Measurements from ENCODE around the gene EHBP1L1.
"Not testable (repeated sequence)": the region's sequence is repeated elsewhere in the genome, so short reads cannot be mapped to it uniquely, and the experiment has no call there.

Gene EHBP1L1

GRCh38 chr11:65636108-65637031 lies 60.5 kb downstream of the EHBP1L1 start:
- no peak for DNase-seq (ENCODE audit: low spot score)

GRCh38 chr11:65637032-65637557 lies 61.2 kb downstream of the EHBP1L1 start:
- no peak for DNase-seq (ENCODE audit: low spot score)

GRCh38 chr11:65637794-65638419 lies 62.1 kb downstream of the EHBP1L1 start, which contains the start of gene SIPA1:
Gene SIPA1, plus strand, starts transcription at chr11:65638101. Its CDS starts 2,821 bp downstream, at chr11:65640922.
- no peak for DNase-seq (ENCODE audit: low spot score)

GRCh38 chr11:65639228-65639597 lies 63.4 kb downstream of the EHBP1L1 start:
- not testable (repeated sequence) for DNase-seq (ENCODE audit: low spot score)

- DNase-seq (ENCODE audit: low spot score), result no peak
Measured at GRCh38 chr11:65639623-65640482, 64.0 kb downstream of the EHBP1L1 start.

- DNase-seq (ENCODE audit: low spot score), result no peak
Measured at GRCh38 chr11:65640483-65641296, 64.8 kb downstream of the EHBP1L1 start.

- DNase-seq (ENCODE audit: low spot score), result no peak
Measured at GRCh38 chr11:65641297-65642013, 65.6 kb downstream of the EHBP1L1 start.
